Measurements from ENCODE around the gene ZNF311. TPM values are rescaled to one million over a fixed set of nuclear protein-coding genes. Genes with fewer than 3 reads are reported as not detected.

ZNF311 gene
- total and polyA plus RNA-seq, 9 of the 15 experiments (the other 6 are each of a cell fraction or from before 2014, with no cell fraction given) = 5.1 to 10.0 (median 7.5) TPM

DNA sequence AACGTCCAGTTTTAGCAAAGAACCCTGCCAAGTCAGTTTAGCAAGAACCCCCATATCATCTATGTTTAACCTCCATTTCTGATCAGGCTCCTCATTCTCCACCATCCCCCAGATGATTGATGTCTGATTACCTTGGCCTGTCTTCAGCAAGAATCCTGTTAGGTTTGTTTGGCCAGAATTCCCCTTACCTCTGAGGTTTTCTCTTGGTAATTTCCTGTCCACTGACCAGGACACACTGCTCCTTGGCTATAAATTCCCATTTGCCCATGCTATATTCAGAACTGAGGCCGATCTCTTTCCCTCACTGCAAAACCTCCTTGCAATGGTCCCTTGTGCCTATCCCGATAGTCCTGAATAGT is 27.0 kb downstream of the ZNF311 start (continued):
- TF ChIP-seq RAD51 (IDR thresholded peaks at IDR 0.05; ENCODE audit: borderline replicate concordance, low read depth) = no peak
- TF ChIP-seq, protein P1, sequence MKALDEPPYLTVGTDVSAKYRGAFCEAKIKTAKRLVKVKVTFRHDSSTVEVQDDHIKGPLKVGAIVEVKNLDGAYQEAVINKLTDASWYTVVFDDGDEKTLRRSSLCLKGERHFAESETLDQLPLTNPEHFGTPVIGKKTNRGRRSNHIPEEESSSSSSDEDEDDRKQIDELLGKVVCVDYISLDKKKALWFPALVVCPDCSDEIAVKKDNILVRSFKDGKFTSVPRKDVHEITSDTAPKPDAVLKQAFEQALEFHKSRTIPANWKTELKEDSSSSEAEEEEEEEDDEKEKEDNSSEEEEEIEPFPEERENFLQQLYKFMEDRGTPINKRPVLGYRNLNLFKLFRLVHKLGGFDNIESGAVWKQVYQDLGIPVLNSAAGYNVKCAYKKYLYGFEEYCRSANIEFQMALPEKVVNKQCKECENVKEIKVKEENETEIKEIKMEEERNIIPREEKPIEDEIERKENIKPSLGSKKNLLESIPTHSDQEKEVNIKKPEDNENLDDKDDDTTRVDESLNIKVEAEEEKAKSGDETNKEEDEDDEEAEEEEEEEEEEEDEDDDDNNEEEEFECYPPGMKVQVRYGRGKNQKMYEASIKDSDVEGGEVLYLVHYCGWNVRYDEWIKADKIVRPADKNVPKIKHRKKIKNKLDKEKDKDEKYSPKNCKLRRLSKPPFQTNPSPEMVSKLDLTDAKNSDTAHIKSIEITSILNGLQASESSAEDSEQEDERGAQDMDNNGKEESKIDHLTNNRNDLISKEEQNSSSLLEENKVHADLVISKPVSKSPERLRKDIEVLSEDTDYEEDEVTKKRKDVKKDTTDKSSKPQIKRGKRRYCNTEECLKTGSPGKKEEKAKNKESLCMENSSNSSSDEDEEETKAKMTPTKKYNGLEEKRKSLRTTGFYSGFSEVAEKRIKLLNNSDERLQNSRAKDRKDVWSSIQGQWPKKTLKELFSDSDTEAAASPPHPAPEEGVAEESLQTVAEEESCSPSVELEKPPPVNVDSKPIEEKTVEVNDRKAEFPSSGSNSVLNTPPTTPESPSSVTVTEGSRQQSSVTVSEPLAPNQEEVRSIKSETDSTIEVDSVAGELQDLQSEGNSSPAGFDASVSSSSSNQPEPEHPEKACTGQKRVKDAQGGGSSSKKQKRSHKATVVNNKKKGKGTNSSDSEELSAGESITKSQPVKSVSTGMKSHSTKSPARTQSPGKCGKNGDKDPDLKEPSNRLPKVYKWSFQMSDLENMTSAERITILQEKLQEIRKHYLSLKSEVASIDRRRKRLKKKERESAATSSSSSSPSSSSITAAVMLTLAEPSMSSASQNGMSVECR (CRISPR knock-in tag; IDR thresholded peaks at IDR 0.05) = no peak
- TF ChIP-seq, protein P2, sequence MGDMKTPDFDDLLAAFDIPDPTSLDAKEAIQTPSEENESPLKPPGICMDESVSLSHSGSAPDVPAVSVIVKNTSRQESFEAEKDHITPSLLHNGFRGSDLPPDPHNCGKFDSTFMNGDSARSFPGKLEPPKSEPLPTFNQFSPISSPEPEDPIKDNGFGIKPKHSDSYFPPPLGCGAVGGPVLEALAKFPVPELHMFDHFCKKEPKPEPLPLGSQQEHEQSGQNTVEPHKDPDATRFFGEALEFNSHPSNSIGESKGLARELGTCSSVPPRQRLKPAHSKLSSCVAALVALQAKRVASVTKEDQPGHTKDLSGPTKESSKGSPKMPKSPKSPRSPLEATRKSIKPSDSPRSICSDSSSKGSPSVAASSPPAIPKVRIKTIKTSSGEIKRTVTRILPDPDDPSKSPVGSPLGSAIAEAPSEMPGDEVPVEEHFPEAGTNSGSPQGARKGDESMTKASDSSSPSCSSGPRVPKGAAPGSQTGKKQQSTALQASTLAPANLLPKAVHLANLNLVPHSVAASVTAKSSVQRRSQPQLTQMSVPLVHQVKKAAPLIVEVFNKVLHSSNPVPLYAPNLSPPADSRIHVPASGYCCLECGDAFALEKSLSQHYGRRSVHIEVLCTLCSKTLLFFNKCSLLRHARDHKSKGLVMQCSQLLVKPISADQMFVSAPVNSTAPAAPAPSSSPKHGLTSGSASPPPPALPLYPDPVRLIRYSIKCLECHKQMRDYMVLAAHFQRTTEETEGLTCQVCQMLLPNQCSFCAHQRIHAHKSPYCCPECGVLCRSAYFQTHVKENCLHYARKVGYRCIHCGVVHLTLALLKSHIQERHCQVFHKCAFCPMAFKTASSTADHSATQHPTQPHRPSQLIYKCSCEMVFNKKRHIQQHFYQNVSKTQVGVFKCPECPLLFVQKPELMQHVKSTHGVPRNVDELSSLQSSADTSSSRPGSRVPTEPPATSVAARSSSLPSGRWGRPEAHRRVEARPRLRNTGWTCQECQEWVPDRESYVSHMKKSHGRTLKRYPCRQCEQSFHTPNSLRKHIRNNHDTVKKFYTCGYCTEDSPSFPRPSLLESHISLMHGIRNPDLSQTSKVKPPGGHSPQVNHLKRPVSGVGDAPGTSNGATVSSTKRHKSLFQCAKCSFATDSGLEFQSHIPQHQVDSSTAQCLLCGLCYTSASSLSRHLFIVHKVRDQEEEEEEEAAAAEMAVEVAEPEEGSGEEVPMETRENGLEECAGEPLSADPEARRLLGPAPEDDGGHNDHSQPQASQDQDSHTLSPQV (IDR thresholded peaks at IDR 0.05) = 0 out of 2 replicates have a peak, but pooled peaks have one; percentile 38
- TF ChIP-seq NONO (IDR thresholded peaks at IDR 0.05; ENCODE audit: low read depth in 2 of 2, low read length in 1 of 2) = no peak
- no peak for TF ChIP-seq THRAP3 (IDR thresholded peaks at IDR 0.05; ENCODE audit: borderline replicate concordance)
- TF ChIP-seq ESRRB (CRISPR knock-in tag; IDR thresholded peaks at IDR 0.05; ENCODE audit: borderline replicate concordance) = no peak
- TF ChIP-seq, protein P3, sequence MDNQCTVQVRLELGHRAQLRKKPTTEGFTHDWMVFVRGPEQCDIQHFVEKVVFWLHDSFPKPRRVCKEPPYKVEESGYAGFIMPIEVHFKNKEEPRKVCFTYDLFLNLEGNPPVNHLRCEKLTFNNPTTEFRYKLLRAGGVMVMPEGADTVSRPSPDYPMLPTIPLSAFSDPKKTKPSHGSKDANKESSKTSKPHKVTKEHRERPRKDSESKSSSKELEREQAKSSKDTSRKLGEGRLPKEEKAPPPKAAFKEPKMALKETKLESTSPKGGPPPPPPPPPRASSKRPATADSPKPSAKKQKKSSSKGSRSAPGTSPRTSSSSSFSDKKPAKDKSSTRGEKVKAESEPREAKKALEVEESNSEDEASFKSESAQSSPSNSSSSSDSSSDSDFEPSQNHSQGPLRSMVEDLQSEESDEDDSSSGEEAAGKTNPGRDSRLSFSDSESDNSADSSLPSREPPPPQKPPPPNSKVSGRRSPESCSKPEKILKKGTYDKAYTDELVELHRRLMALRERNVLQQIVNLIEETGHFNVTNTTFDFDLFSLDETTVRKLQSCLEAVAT (IDR thresholded peaks at IDR 0.05) = no peak
- TF ChIP-seq, protein P4, sequence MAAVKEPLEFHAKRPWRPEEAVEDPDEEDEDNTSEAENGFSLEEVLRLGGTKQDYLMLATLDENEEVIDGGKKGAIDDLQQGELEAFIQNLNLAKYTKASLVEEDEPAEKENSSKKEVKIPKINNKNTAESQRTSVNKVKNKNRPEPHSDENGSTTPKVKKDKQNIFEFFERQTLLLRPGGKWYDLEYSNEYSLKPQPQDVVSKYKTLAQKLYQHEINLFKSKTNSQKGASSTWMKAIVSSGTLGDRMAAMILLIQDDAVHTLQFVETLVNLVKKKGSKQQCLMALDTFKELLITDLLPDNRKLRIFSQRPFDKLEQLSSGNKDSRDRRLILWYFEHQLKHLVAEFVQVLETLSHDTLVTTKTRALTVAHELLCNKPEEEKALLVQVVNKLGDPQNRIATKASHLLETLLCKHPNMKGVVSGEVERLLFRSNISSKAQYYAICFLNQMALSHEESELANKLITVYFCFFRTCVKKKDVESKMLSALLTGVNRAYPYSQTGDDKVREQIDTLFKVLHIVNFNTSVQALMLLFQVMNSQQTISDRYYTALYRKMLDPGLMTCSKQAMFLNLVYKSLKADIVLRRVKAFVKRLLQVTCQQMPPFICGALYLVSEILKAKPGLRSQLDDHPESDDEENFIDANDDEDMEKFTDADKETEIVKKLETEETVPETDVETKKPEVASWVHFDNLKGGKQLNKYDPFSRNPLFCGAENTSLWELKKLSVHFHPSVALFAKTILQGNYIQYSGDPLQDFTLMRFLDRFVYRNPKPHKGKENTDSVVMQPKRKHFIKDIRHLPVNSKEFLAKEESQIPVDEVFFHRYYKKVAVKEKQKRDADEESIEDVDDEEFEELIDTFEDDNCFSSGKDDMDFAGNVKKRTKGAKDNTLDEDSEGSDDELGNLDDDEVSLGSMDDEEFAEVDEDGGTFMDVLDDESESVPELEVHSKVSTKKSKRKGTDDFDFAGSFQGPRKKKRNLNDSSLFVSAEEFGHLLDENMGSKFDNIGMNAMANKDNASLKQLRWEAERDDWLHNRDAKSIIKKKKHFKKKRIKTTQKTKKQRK (IDR thresholded peaks at IDR 0.05; ENCODE audit: borderline replicate concordance, low read depth, low read length) = no peak
- TF ChIP-seq, protein P5, sequence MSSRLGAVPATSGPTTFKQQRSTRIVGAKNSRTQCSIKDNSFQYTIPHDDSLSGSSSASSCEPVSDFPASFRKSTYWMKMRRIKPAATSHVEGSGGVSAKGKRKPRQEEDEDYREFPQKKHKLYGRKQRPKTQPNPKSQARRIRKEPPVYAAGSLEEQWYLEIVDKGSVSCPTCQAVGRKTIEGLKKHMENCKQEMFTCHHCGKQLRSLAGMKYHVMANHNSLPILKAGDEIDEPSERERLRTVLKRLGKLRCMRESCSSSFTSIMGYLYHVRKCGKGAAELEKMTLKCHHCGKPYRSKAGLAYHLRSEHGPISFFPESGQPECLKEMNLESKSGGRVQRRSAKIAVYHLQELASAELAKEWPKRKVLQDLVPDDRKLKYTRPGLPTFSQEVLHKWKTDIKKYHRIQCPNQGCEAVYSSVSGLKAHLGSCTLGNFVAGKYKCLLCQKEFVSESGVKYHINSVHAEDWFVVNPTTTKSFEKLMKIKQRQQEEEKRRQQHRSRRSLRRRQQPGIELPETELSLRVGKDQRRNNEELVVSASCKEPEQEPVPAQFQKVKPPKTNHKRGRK (tag; IDR thresholded peaks at IDR 0.05) = no peak
- TF ChIP-seq PHF20 (IDR thresholded peaks at IDR 0.05; ENCODE audit: partially characterized antibody) = no peak
- TF ChIP-seq YBX1 (IDR thresholded peaks at IDR 0.05) = no peak
- TF ChIP-seq FOSL1 (tag; conservative IDR thresholded peaks at IDR 0.05) = peak; percentile 44; the same call in 1 of the 2 replicates
